Uterus (tissue), 4 donors: Measurements from ENCODE around the gene MAPKAPK2. TPM values are rescaled to one million over a fixed set of nuclear protein-coding genes. Genes with fewer than 3 reads are reported as not detected.

ENCODE experiments used
- DNase-seq, 2 donors: peaks; one replicate each; pipeline ENCODE4 v3.0.0-alpha.2; 2019 to 2020
- H3K27ac ChIP-seq, 2 donors: fragments of 200-600 bp; sonication (generic); 1 replicate in 1 of 2; 2 replicates in 1 of 2; pipeline ENCODE4 v1.5.1; 2016 to 2018
- H3K27me3 ChIP-seq, 2 donors: fragments of 200-600 bp; sonication (generic); one replicate each; pipeline ENCODE4 v1.5.1; 2018 to 2019; ENCODE audit warnings: control low read depth in 1 of 2
- H3K36me3 ChIP-seq, 2 donors: fragments of 200-600 bp; sonication (generic); one replicate each; pipeline ENCODE4 v1.5.1; 2019; ENCODE audit warnings: control low read depth in 1 of 2
- H3K4me1 ChIP-seq, 2 donors: fragments of 200-600 bp; sonication (generic); one replicate each; pipeline ENCODE4 v1.5.1; 2018 to 2019; ENCODE audit warnings: control low read depth in 1 of 2
- H3K4me3 ChIP-seq, 2 donors: fragments of 200-600 bp; sonication (generic); 1 replicate in 1 of 2; 2 replicates in 1 of 2; pipeline ENCODE4 v1.5.1; 2018 to 2019; ENCODE audit warnings: mild to moderate bottlenecking in 1 of 2
- H3K9me3 ChIP-seq, 2 donors: fragments of 200-600 bp; sonication (generic); one replicate each; pipeline ENCODE4 v1.5.1; 2019; ENCODE audit warnings: control low read depth in 1 of 2
- POLR2A ChIP-seq, 2 donors: fragments of 450-650 bp; IDR thresholded peaks; one replicate each; pipeline ENCODE4 v1.6.1; 2016; ENCODE audit warnings: antibody characterized with exemption in 2 of 2, mild to moderate bottlenecking in 1 of 2, moderate library complexity in 1 of 2
- intact Hi-C: fragments of 100-400 bp; cut with DNase I; formaldehyde crosslinking; loops from one replicate; pipeline ENCODE4 v1.15.1; 2023; ENCODE audit warnings: low total_unique reads
- total RNA-seq, 4 donors: library from RNA; depleted of rRNA in 3 of 4; stranded (reverse); fragments of >200 nt in 3 of 4; gene quantifications; one replicate each; pipeline versions ENCODE4 v1.1.0 to v1.2.4, GENCODE V29; 2014 to 2023
- TF ChIP-seq, protein P1 (sequence below), 4 experiments: fragments of 200-600 bp in 2 of 4; fragments of 450-650 bp in 2 of 4; sonication (generic) in 2 of 4; IDR thresholded peaks; one replicate each; pipeline ENCODE4 v1.5.1; 2016 to 2019; ENCODE audit warnings: antibody characterized with exemption in 4 of 4, mild to moderate bottlenecking in 2 of 4, moderate library complexity in 1 of 4
- donor health status: DM: yes; HTN: yes; CAD: no.

Gene MAPKAPK2
- total RNA-seq, 4 donors from 2014 or later: 17.1 to 89.2 (median 27.4) TPM

DNA sequence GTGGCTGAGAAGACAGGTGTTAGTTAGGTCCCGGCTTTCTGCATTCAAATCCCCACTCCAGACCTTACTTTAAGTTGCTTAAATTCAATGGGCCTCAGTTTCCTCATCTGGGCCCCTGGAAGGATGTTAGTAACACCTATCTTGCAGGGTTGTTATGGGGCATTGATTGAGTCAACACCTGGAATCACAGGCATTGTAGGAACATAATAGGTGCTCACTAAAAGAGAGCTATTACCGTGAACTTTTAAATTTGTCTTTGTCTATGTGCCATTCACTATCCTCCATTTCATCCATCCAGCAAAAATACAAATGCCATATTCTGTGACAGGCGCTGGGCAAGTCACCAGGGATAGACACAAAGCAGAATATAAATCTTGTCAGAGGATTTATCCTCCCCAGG, 10.5 kb upstream of the MAPKAPK2 start:
- intact Hi-C loops: no loop called here
- Histone ChIP-seq H3K27me3 (no peaks in the 10 kb centered on the region), H3K27ac (peak overlapping the region; percentile 87 to 93), H3K4me1 (peaks cover 6 to 7% of the 10 kb centered on the region in 2 donors), H3K9me3 (no peaks in the 10 kb centered on the region), H3K4me3 (no peak overlapping the region), H3K36me3 (no peaks in the 10 kb centered on the region)
- no peak for DNase-seq
- no peak for TF ChIP-seq POLR2A (IDR thresholded peaks at IDR 0.05)
- TF ChIP-seq, protein P1, sequence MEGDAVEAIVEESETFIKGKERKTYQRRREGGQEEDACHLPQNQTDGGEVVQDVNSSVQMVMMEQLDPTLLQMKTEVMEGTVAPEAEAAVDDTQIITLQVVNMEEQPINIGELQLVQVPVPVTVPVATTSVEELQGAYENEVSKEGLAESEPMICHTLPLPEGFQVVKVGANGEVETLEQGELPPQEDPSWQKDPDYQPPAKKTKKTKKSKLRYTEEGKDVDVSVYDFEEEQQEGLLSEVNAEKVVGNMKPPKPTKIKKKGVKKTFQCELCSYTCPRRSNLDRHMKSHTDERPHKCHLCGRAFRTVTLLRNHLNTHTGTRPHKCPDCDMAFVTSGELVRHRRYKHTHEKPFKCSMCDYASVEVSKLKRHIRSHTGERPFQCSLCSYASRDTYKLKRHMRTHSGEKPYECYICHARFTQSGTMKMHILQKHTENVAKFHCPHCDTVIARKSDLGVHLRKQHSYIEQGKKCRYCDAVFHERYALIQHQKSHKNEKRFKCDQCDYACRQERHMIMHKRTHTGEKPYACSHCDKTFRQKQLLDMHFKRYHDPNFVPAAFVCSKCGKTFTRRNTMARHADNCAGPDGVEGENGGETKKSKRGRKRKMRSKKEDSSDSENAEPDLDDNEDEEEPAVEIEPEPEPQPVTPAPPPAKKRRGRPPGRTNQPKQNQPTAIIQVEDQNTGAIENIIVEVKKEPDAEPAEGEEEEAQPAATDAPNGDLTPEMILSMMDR (IDR thresholded peaks at IDR 0.05): no peak

DNA sequence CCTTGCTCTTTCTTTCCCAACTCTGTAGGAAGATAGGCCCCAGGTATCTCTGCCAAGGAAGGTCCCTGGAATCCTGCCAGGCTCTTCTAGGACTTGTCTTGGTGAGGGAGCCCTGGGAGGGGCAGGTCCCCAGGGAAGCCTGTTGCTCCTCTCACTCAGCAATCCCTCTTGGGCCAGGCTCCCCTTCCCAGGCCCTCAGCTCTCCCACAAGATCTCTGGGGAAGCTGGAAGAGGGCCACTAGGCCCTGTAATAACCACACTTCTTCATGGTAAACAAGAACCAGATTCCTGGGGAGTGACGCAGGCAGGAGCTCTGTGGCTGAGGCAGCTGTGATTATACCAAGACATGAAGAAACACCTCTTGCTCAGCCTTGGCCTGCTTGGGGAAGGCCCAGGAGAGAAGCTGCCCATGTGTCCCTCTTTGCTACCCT, 9.9 kb upstream of the MAPKAPK2 start:
- TF ChIP-seq, protein P1 (IDR thresholded peaks at IDR 0.05): no peak
- peak in 1 of 2 donors; percentile 5 for TF ChIP-seq POLR2A (IDR thresholded peaks at IDR 0.05)
- no peaks in the 10 kb centered on the region for H3K27me3 ChIP-seq
- no peak overlapping the region for H3K4me3 ChIP-seq
- no peaks in the 10 kb centered on the region for H3K9me3 ChIP-seq
- peak overlapping the region; percentile 87 to 93 for H3K27ac ChIP-seq
- peaks cover 6 to 7% of the 10 kb centered on the region in 2 donors for H3K4me1 ChIP-seq
- no peaks in the 10 kb centered on the region for H3K36me3 ChIP-seq
- intact Hi-C loops: no loop called here
- peak; percentile 86 to 95 for DNase-seq

DNA sequence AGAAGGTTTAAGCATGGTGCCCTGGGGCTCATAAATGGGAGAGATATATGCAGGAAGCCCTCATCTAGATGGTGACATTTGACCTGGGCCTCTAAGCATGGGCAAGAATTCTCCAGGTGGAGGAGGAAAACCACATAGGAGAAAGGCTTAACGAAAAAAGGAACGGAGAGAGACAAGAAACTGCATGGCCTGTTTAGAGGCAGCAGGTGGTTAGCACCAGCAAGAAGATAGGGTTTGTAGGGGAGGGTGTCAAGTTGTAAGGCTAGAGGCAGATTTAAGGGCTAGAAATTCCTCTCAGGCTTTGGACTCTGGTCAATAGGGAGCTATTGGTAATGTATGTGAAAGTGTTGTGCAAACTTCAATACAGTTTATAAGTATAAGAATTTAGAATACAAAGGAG, 8.2 kb upstream of the MAPKAPK2 start:
- H3K4me1 ChIP-seq: peaks cover 6 to 7% of the 10 kb centered on the region in 2 donors
- TF ChIP-seq, protein P1 (IDR thresholded peaks at IDR 0.05): no peak
- TF ChIP-seq POLR2A (IDR thresholded peaks at IDR 0.05): no peak
- H3K9me3 ChIP-seq: no peaks in the 10 kb centered on the region
- intact Hi-C loops: no loop called here
- peak overlapping the region in 1 of 2 donors; percentile 87 for H3K27ac ChIP-seq
- DNase-seq: no peak
- no peak overlapping the region for H3K4me3 ChIP-seq
- no peaks in the 10 kb centered on the region for H3K36me3 ChIP-seq
- no peaks in the 10 kb centered on the region for H3K27me3 ChIP-seq

DNA sequence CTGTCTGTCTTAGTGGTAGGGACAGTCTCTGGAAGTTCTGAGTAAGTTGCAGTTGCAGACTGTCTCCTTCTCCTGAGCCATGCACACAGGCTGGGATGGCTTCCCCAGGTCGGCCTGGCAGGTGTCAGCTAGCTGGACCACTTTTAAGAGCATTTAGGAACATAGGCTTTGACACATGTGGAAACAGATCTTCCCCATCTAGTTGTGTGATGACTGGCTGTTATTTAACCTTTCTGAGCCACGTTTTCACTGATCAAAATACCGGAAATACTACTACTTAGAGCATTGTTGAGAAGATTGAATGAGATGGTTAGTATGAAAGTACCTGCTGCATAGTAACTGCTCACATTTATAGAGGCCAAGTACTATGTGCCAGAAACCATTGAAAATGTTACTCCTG, 6.2 kb upstream of the MAPKAPK2 start:
- Histone ChIP-seq H3K27ac (no peak overlapping the region), H3K9me3 (no peaks in the 10 kb centered on the region), H3K36me3 (no peaks in the 10 kb centered on the region), H3K4me1 (peaks cover 6 to 7% of the 10 kb centered on the region in 2 donors), H3K4me3 (no peak overlapping the region), H3K27me3 (no peaks in the 10 kb centered on the region)
- TF ChIP-seq, protein P1 (IDR thresholded peaks at IDR 0.05): no peak
- no peak for TF ChIP-seq POLR2A (IDR thresholded peaks at IDR 0.05)
- DNase-seq: no peak
- intact Hi-C loops: no loop called here

DNA sequence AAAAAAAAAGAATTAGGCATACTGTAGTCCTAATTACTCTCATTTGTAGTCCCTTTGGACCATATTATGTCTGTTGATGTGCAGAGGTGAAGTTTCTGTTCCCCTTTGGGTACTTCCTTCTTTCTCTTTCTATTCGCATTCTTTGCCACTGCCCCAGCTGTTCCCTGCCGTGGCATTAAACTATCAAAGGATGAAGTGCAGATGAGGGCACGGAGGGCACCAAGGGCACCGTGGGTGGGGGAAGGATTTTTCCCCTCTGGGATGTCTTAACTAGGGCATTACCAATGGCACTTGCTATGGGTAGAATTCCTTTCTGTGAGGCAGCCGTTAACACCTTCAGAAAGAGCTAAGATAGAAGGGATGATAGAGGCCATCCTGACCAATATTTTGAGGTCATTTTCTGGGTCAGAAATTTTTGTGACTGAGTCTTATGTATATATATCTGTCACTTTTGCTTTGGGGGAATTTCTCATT, 4.9 kb upstream of the MAPKAPK2 start:
- intact Hi-C loops: no loop called here
- Histone ChIP-seq H3K9me3 (no peaks in the 10 kb centered on the region), H3K27me3 (no peaks in the 10 kb centered on the region), H3K4me1 (peaks cover 6 to 7% of the 10 kb centered on the region in 2 donors), H3K27ac (no peak overlapping the region), H3K4me3 (no peak overlapping the region), H3K36me3 (no peaks in the 10 kb centered on the region)
- no peak for DNase-seq
- TF ChIP-seq POLR2A (IDR thresholded peaks at IDR 0.05): no peak
- TF ChIP-seq, protein P1 (IDR thresholded peaks at IDR 0.05): no peak
